Neural cell (in vitro differentiated cells): ENCODE data around the gene BMI1.

Experiments
- CTCF ChIP-seq: fragments of 450-650 bp; IDR thresholded peaks from 2 replicates; pipeline ENCODE4 v1.5.1; 2014; ENCODE audit warnings: antibody characterized with exemption, mild to moderate bottlenecking, moderate library complexity; ENCODE audit not compliant: poor library complexity, severe bottlenecking
- EP300 ChIP-seq: fragments of 450-650 bp; conservative IDR thresholded peaks from 2 replicates; pipeline ENCODE4 v1.6.1; 2014; ENCODE audit warnings: antibody characterized with exemption, mild to moderate bottlenecking, moderate library complexity; ENCODE audit not compliant: poor library complexity, severe bottlenecking
- EZH2 ChIP-seq: fragments of 200-600, 300-800 bp; shearing (Covaris generic), sonication (generic); IDR thresholded peaks from 2 replicates; pipeline ENCODE4 v1.6.1; 2014; ENCODE audit warnings: antibody characterized with exemption, low read length, borderline replicate concordance, mild to moderate bottlenecking; ENCODE audit not compliant: insufficient read depth, poor library complexity, severe bottlenecking
- MXI1 ChIP-seq: fragments of 450-650 bp; conservative IDR thresholded peaks from 2 replicates; pipeline ENCODE4 v1.6.1; 2014; ENCODE audit warnings: antibody characterized with exemption, mild to moderate bottlenecking; ENCODE audit not compliant: poor library complexity, severe bottlenecking
- POLR2AphosphoS5 ChIP-seq: IDR thresholded peaks from 2 replicates; pipeline ENCODE4 v1.6.1; 2012
- RAD21 ChIP-seq: fragments of 450-650 bp; conservative IDR thresholded peaks from 2 replicates; pipeline ENCODE4 v1.6.1; 2014; ENCODE audit warnings: antibody characterized with exemption, mild to moderate bottlenecking, moderate library complexity
- REST ChIP-seq: IDR thresholded peaks from 2 replicates; pipeline ENCODE4 v1.6.1; 2012; ENCODE audit warnings: borderline replicate concordance
- SMC3 ChIP-seq: fragments of 450-650 bp; conservative IDR thresholded peaks from 2 replicates; pipeline ENCODE4 v1.6.1; 2014; ENCODE audit warnings: antibody characterized with exemption, mild to moderate bottlenecking, moderate library complexity; ENCODE audit not compliant: poor library complexity
- TAF1 ChIP-seq: IDR thresholded peaks from 2 replicates; pipeline ENCODE4 v1.6.1; 2012; ENCODE audit warnings: low read depth

GRCh38 chr10:22303461-22303860 lies 17.4 kb upstream of the BMI1 start:
- TF ChIP-seq TAF1, result no peak
- no peak for TF ChIP-seq CTCF
- no peak for TF ChIP-seq EP300
- TF ChIP-seq MXI1, result no peak
- TF ChIP-seq EZH2, result no peak
- no peak for TF ChIP-seq POLR2AphosphoS5
- no peak for TF ChIP-seq RAD21
- no peak for TF ChIP-seq REST
- TF ChIP-seq SMC3, result no peak
